HK-2 (cell line): ENCODE measurements around the gene ZBTB7A.

Experiments used
- DNase-seq: peaks from one replicate; pipeline ENCODE4 v3.0.0-alpha.2; 2018; ENCODE audit not compliant: unreplicated experiment

ZBTB7A gene

DNA sequence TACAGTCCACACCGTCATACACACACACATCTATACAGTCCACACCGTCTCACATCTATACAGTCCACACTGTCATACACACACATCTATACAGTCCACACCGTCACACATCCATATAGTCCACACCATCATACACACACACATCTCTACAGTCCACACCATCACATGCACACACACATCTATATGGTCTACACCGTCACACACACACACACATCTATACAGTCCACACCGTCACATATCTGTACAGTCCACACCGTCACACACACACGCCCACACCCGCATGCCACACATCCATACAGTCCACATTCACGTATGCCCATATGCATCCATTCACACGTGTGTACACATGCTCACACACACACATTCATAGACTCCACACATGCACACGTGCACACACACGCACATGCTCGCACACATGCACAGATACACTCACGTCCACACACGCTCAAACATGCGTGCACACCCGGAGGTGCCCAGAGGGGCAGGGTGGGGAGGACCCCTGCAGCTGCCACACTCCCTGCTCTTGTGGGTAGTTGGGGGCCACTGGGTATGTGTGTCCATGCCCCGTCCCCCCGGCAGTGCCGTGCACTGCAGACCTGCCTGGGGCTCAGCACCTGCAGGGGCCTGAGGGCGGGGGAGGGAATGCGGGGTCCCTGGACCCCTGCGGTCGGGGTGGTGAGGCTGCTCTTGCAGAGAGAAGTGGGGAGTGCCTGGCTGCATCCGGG is 30.0 kb downstream of the ZBTB7A start:
- DNase-seq: no peak

DNA sequence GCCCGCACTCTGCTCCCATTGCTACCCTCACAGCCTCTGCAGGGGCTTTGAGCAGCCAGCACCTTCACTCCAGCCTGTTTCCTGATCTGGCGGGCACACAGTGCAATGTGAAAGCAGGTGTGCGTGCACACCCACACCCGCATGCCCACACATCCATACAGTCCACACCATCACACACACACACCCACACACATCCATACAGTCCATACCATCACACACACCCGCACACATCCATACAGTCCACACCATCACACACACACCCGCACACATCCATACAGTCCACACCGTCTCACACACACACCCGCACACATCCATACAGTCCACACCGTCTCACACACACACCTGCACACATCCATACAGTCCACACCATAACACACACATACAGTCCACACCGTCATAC is 31.1 kb downstream of the ZBTB7A start:
- DNase-seq: no peak

DNA sequence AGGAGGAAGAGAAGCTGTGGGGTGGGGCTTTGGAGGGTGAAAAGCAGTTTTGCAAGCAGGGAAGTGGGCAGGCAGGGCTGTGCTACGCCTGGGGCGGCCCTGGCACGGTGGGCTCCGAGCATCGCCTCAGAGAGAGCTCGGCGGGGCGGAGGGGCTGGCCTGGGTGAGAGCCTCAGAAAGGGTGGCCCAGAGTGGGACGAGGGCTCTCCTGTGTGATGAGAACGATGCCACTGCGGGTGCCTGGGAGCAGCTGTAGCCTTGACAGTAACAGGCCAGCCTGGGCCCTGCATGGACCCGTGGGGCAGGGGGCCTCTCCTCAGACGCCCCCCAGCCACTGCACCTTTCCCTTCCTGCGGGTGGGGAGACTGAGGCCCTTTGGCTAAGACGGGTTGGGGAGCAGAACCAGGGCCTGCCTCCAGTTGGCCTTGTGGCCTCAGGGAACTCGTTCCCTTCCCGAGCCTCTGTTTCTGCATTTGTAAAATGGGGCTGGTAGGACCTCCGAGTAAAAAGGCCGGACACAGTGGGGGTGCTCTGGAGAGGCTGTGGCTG is 31.6 kb downstream of the ZBTB7A start:
- no peak for DNase-seq

DNA sequence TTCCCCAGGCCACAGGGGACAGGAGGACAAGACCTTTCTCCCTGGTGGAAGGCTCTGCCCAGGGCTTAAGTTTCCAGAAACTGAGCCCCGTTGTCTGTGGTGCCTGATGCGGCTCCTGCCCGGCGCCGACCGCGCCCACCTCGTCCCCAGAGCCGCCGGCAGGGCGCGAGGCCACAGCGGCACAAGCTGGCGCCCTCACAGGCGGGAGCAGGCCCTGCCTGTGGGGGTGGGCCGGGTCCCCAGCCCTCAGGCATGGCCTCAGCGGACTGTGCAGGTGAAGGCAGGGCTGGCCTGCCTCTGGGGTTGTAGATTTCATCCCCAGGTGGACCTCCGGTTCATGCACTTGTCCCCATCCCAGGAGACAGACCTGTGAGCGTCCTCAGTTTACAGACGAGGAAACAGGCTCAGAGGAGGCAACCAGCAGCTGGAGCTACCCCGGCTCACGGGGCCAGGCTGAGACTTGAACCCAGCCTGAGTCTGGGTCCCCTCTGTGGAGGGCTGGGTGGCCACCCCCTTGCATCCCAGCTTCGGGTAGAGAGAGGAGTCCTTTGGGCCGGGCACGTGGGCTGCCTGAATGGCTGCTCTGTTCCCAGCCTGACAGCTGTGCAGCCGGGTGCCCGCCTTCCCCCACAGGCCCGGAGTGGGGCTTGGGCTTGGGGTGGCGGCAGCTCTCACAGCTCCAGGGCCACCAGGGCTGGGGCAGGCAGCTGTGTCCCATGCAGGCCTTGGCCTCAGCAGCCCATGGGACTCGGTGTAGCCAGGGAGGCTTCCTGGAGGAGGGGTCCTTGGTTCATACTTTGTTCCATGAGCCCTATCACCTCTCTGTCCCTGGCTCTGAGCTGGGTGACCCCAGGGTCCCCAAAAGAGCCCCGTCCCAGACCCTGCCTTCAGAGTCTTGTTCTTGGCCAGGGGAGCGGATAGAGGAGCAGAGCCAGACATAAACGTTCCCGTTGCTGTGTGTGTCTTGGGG is 32.4 kb downstream of the ZBTB7A start:
- DNase-seq: no peak

DNA sequence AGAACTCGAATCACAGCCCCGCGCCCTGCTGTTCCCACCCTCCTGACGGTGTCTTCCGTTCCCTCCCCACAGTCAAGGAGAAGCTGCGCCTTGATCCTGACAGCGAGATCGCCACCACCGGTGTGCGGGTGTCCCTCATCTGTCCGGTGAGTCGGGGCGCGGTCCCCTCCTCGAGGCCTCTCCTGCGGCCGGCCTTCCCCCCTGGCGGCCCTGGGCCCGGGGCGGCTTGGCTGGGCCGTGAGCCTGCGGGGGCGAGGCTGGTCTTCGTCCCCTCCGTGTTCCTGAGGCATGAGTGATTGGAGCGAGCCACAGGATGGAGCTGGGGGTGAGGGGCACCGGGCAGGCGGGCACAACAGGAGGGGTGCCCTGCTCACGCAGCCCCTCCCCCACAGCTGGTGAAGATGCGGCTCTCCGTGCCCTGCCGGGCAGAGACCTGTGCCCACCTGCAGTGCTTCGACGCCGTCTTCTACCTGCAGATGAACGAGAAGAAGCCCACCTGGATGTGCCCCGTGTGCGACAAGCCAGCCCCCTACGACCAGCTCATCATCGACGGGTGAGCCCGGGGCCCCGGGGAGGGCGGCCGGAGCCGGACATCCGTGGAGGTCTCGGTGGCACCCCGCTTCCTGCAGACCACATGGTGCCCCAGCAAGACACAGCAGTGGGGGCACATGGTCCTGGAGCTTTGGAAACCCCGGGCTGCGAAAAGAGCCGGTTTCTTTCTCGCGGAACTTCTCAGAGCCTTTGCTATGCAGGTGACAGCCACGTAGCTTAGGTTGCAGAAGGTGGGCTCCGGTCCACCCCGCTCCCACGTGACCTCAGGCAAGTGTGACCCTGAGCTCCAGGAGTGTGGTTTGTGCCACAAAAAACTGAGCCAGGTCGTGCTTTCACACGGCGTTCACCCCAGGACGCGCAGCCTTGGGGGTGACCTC is 33.4 kb downstream of the ZBTB7A start:
- no peak for DNase-seq

DNA sequence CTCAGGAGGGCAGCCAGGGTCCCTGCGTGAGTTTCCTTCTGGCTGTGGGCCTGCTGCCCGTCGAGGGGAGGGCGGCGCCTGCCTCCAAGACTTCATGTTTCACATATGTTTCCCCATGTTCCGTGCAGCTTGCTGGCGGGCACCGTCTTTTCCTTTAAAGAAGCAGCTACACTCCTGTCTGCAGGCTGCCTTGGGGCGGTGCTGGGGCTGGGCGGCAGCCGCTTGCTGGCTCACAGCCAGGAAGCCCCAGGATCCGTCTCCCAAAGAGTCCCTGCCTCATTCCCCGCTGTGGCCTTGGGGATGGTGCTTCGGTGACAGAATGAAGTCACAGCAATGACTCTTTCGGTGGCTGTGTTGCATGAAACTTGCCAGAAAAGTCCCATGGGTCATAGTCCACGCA is 34.3 kb downstream of the ZBTB7A start:
- DNase-seq: no peak

DNA sequence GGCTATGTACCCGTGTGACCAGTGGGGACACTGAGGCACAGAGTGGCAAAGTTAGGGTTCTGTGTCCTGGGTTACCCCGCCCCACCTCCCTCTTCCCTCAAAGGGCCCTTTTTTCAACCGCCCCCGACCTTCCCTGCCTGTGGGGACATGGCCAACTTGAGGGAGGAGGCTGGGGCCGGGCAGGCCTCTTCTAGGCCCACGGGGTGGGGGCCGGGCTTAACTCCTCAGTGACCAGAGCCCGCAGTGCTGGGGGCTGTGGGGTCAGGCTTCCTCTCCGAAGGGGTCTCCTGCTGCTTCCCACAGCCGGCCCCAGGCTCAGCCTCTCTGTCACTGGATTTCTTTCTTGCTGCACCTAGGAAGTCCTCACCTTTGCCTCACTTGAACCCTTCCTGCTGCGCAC is 35.3 kb downstream of the ZBTB7A start:
- no peak for DNase-seq

DNA sequence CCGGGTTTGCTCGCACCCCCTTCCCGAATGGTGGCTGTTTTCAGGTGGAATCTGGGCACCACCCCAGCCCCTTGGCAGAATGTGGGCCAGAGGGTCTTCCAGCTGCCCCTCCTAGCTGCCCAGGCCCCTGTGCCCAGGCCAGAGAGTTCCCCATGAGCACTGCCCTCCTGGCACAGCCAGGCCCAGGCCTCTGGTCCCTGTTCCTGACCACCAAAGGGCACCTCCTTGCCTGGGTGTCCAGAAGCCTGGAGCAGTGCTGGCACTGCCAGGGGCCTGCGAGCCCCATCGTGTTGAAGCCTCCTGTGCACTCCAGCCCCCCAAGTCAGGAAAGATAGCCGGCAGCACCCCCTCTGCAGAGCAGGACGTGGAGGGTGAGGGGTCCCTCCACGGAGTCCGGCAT is 35.7 kb downstream of the ZBTB7A start:
- DNase-seq: no peak

DNA sequence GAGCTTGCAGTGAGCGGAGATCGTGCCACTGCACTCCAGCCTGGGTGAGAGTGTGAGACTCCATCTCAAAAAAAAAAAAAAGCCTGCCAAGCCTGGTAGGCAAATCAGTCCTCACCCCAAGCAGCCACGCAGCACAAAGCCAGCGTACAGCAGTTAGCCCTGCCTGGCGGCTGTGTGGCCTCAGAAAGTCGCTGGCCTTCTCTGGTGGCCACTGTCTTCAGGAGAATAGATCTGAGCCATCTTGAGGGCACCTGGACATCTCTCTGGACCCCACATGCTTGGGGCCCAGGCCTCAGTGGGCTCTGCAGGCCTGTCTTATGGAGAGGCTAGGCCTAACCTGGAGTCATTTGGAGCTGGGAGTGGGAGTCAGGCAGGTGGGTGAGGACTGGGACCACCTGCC is 36.1 kb downstream of the ZBTB7A start:
- no peak for DNase-seq

DNA sequence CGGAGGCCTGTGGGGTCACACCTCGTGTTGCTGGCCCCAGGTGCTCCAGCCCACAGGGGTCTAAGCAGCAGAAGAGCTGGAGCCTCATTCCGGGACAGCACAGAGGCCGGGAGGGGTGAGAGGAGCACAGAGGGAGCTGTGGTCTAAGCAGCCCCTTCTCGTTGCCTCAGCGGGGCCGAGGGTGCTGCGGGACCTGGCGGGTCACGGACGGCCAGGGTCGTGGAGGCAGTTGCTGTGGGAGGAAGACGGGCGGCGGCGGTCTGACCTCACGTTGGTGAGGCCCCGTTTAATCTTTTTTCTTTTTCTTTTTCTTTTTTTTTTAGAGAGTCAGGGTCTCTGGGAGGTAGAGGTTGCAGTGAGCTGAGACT is 37.5 kb downstream of the ZBTB7A start:
- DNase-seq: no peak

DNA sequence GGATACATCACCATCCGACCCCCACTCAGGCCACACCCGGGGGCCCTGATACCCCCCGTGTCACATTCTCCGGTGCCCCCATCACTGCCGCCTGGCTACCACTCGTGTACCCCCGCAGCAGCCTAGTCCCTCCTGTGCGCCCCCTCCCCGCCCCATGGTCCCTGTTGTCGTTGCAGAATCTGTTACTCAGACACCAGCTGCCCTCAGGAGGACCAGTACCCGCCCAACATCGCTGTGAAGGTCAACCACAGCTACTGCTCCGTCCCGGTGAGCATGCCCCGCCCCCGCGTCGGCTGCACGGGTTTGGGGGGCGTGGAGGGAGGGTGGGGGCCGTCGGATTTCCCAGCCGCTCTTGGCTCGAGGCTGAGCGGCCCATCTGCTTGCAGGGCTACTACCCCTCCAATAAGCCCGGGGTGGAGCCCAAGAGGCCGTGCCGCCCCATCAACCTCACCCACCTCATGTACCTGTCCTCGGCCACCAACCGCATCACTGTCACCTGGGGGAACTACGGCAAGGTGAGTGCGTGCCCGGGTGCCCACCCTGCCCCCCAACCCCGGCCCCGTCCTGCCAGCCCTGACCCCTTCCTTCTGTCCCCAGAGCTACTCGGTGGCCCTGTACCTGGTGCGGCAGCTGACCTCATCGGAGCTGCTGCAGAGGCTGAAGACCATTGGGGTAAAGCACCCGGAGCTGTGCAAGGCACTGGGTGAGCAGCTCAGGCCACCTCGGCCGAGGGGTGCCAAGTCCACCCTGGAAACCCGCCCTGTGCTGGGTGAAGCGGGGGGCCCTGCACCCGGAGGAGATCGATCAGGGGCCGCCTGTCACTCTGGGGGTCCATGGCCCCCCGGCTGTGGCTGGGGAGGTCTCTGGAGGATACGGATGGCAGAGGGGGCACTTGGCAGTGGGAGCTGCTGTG is 38.1 kb downstream of the ZBTB7A start:
- DNase-seq: no peak

DNA sequence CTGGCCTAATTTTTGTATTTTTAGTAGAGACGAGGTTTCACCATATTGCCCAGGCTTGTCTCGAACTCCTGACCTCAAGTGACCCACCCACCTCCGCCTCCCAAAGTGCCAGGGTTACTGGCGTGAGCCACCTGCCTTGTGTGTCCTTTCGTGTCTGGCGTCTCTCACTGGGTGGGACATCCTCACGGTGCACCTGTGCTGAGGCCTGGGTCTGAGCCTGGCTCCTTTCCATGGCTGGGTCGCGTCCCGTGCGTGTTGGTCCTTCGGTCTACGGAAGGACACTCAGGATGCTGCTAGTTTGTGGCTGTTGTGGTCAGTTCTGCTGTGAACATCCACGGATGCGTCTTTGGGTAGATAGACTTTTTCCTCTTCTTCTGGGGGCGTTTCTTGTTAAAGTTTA is 39.6 kb downstream of the ZBTB7A start:
- DNase-seq: no peak

DNA sequence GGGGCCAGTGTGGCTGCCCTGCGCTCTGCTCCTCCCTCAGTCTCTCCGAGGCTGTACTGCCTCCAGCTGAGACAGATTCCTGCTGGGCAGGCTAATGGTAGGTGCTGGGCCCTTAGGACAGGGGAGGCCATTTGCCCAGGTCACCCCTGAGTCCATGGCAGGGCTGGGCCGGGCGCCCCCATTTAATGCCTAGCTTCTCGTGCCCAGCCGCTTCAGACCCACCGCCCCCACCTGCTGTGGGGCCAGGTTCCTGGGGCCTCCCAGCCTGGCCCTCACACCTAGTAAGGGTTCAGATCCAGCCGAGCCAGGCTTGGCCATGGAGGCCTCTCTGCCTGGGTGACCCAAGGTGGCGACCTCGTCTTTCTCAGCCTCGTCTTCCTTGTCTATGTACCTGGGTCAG is 41.4 kb downstream of the ZBTB7A start:
- no peak for DNase-seq

DNA sequence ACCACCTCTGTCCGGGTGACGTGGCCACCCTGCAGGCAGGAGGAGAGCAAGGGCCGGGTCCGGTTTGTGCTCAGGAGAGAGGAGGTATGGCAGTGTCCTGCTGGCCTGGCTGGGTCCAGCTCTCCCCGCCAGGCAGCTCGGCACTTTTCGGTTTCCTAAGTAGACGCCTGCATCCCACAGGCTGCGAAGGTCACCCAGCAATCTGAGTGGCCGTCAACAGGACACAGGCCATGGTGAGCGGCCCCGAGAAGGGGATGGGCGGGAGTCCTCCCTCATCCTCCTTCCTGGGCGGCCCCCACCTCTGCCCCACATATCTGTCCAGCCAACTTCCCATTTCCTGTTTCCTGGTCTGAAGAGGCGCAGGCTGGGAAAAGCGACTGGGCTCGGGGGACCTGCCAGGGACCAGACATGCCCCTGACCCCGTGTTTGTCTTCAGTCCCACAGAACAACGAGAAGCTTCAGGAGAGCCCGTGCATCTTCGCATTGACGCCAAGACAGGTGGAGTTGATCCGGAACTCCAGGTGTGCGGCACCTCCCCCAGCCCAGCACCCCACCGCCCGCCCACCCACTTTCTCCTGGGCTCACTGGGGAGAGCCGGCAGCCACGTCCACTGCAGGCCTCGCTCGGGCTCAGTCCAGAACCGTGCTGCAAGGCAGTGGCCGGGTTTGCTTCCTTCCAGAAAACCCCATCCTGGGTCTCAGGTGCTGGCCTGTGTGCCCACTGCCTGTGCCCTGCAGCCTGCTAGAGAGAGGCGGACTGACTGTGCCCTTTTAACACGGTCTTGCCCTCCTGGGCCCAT is 42.9 kb downstream of the ZBTB7A start:
- no peak for DNase-seq

DNA sequence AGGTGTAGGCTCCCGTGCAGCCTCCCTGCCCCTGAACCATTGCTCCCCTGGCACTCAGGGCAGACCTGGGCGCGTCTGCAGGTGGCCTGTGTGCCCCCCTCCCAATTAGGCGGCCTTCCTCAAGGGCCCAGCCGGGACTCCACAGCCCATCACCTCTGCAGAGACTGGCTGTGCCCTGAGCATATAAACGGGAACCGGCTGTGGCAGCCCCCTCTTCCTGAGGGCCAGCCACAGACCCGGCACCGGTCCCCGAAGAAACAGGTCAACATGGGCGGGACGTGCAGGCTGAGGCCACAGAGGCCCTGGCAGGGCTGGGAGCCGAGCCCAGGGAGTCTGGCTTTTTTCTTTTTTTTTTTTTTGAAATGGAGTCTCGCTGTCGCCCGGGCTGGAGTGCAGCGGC is 47.1 kb downstream of the ZBTB7A start:
- no peak for DNase-seq

DNA sequence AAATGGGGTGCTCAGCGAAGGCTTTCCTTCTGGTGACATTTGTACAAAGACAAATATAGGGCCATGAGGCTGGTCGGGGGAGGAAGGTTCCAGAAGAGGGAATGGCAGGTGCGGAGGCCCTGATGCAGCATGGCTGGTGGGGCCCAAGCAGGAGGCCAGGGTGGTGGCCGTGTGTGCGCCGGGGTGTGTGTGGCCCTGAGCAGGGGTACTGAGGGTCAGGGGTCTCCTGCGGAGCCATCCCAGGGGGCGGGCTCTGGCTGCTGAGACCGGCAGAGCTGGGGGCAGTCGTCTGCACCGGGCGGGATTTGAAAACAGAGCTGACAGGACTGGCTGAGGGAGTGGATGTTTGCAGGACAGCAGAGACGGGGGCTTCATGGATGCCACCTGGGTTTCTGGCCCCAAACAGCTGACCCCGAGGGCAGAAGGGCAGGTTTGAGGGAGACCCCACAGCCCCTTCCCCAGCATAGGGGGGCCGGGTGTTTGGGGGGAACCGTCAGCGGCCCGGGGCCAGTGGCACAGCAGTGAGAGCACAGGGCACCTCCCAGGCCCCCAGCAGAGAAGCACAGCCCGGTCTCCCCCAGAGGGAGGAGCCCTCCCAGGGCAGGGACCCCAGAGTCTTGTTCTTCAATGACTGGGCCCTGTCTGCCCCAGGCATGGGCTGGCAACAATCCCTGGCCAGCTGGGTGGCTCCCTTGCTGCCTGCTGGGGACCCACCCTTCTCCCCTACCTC is 47.8 kb downstream of the ZBTB7A start:
- no peak for DNase-seq

DNA sequence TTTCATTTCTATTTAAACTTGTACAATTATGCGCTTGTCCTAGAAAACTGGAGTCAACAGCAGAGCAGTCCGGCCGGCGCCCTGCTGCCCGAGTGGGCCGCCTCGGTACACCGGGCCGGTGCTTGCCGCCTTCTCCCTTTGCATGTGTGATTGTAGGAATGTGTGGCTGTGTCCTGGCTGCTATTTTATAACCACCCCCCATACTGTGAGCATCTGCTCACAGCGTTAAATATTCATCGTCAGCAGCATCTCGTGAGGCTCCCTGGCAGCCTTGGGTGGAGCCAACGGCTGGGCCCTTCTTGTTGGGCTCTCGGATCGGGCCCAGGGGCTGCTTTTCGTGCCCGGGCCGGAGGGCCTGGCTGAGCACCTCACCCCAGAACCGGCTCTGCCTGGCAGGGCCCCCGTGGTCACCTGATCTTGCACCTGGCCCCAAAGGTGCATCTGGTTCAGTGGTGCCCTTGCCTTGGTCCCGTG is 48.5 kb downstream of the ZBTB7A start:
- DNase-seq: no peak

DNA sequence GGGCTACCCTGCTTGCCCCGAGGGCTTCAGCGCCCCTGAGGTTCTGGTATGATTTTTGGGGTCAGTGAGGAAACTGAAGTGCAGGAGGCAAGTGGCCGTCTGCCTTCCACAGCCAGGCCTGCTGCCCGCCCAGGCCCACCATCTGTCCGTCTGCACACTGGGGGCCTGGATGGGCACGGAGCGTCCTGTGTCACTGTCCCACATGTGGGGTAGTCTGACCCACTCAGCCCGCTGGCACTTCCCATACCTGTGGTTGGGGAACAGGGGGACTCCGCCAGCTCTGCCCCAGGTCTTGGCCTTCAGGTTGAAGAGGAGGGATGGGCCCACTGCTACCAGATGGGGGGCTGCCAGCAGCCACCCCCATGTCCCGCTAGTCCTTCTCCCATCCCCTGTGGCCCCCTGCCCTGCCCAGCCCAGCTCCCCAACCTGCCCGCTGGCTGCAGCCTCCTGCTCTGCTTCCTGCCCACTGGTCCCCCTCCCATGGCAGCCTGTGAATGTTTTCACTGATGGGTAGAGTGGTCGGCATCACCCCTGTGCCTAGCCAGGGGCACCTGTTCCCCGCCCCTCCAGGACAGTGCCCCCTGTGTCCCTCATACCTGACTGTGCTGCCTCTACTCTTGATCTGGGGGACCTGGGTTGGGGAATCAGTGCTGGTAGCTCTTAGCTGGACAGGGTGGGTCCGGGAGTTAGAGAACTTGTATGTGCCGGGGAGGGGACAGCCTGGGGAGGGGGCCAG is 49.6 kb downstream of the ZBTB7A start:
- no peak for DNase-seq
